GM12878 (cell line): ENCODE results near the gene SERPINB6. TPM values are rescaled to one million over a fixed set of nuclear protein-coding genes. Genes with fewer than 3 reads are reported as not detected.
A peak's percentile ranks its signal among the peaks of the same experiment; 100 is the strongest.

Source experiments
- ATAC-seq: fragments of 200-7000 bp; cut with Tn5 transposase; 3 replicates; pipeline ENCODE4 v1.9.1; 2020; ENCODE audit warnings: mild to moderate bottlenecking, moderate library complexity
- BruUV-seq: library from RNA; stranded (reverse); fragments of 400-500 nt; replicated peaks from 2 replicates; lab custom pipeline; 2021; lab: Mats Ljungman, UMichigan
- CTCF ChIA-PET: fragments of 300-600 bp; sonication (Branson Sonifier 250); formaldehyde crosslinking; extraction: SDS; loops from one replicate; lab custom pipeline; 2021; ENCODE audit warnings: inconsistent platforms; lab: Yijun Ruan, JAX
- POLR2A ChIA-PET: fragments of 350-600 bp; formaldehyde crosslinking; extraction: SDS; loops from one replicate; lab custom pipeline; 2021; ENCODE audit warnings: inconsistent platforms; lab: Charles Lee
- RAD21 ChIA-PET: fragments of 300-600 bp; sonication (Branson Sonifier 250); formaldehyde crosslinking; loops from one replicate; lab custom pipeline; 2023; ENCODE audit warnings: antibody characterized with exemption; ENCODE audit not compliant: unreplicated experiment; lab: Charles Lee
- SMC1A ChIA-PET: fragments of 300-600 bp; sonication (Branson Sonifier 250); formaldehyde crosslinking; loops from one replicate; lab custom pipeline; 2023; ENCODE audit not compliant: unreplicated experiment, uncharacterized antibody; lab: Charles Lee
- DNase-seq: peaks from one replicate; pipeline ENCODE4 v3.0.0-alpha.2; 2011; ENCODE audit warnings: low read depth, low spot score
- FAIRE-seq: peaks from 3 replicates; lab custom pipeline; 2011; peaks lifted over from hg19 to GRCh38; lab: Jason Lieb, UNC
- H2AFZ ChIP-seq: 2 replicates; pipeline ENCODE4 v1.6.0; 2011; ENCODE audit warnings: low read depth, low read length, control low read depth; ENCODE audit not compliant: control insufficient read depth
- H3K27ac ChIP-seq: 2 replicates; pipeline ENCODE4 v1.5.1; 2011; ENCODE audit warnings: control low read depth; ENCODE audit not compliant: control insufficient read depth, insufficient read depth
- H3K27me3 ChIP-seq, 2 experiments: replicated peaks in 1 of 2; 2 replicates each; pipeline versions ENCODE4 v1.6.0 to v1.6.1; 2011; ENCODE audit warnings: low read length in 1 of 2; ENCODE audit not compliant: control insufficient read depth in 2 of 2, insufficient read depth in 2 of 2
- H3K36me3 ChIP-seq, 2 experiments: 2 replicates each; pipeline ENCODE4 v1.5.1; 2011; ENCODE audit warnings: low read length in 1 of 2; ENCODE audit not compliant: control insufficient read depth in 2 of 2, insufficient read depth in 2 of 2
- H3K4me1 ChIP-seq: 2 replicates; pipeline ENCODE4 v1.6.1; 2011; ENCODE audit warnings: mild to moderate bottlenecking, low read length, moderate library complexity, mixed read lengths; ENCODE audit not compliant: control insufficient read depth, insufficient read depth
- H3K4me2 ChIP-seq: 2 replicates; pipeline ENCODE4 v1.6.0; 2011; ENCODE audit warnings: control low read depth; ENCODE audit not compliant: control insufficient read depth, insufficient read depth
- H3K4me3 ChIP-seq: fragments of 200-600 bp; sonication (generic); 2 replicates; pipeline ENCODE4 v1.5.1; 2016
- H3K79me2 ChIP-seq: 2 replicates; pipeline ENCODE4 v1.6.0; 2011; ENCODE audit warnings: low read length; ENCODE audit not compliant: control insufficient read depth, insufficient read depth
- H3K9ac ChIP-seq: 2 replicates; pipeline ENCODE4 v1.8.0; 2011; ENCODE audit warnings: low read length, control low read depth, mixed read lengths; ENCODE audit not compliant: control insufficient read depth, insufficient read depth
- H3K9me3 ChIP-seq: replicated peaks from 3 replicates; pipeline ENCODE4 v1.5.1; 2011; ENCODE audit warnings: mild to moderate bottlenecking, low read length; ENCODE audit not compliant: control insufficient read depth, insufficient read depth
- H4K20me1 ChIP-seq: 2 replicates; pipeline ENCODE4 v1.6.0; 2011; ENCODE audit not compliant: control insufficient read depth, insufficient read depth
- BCL3 ChIP-seq: IDR thresholded peaks from 2 replicates; pipeline ENCODE4 v1.6.1; 2011; ENCODE audit warnings: borderline replicate concordance, low read depth, mild to moderate bottlenecking, moderate library complexity, low read length; ENCODE audit not compliant: insufficient read depth, poor library complexity, severe bottlenecking
- CHD2 ChIP-seq: IDR thresholded peaks from 2 replicates; pipeline ENCODE4 v1.6.1; 2011; ENCODE audit warnings: low read depth, low read length, improper control_type of control experiment, borderline replicate concordance
- KAT2A ChIP-seq: conservative IDR thresholded peaks from 2 replicates; pipeline ENCODE4 v1.6.1; 2011; ENCODE audit warnings: low read depth, low read length; ENCODE audit not compliant: control insufficient read depth
- NBN ChIP-seq: fragments of 450-650 bp; IDR thresholded peaks from 2 replicates; pipeline ENCODE4 v1.6.1; 2016
- TCF7 ChIP-seq: IDR thresholded peaks from 2 replicates; pipeline ENCODE4 v1.6.1; 2014; ENCODE audit warnings: antibody characterized with exemption, borderline replicate concordance
- WGBS: methylation state at CpG from one replicate; pipeline ENCODE4 v1.1.6; 2016; ENCODE audit warnings: low lambda C conversion rate; ENCODE audit not compliant: insufficient replicate concordance, insufficient coverage; ENCODE audit errors: missing lambda C conversion rate; 5-methylcytosine and 5-hydroxymethylcytosine counted together
- in situ Hi-C: fragments of 300-500 bp; cut with MboI; formaldehyde crosslinking; loops from 9 replicates; pipeline ENCODE4 v1.14.3; 2018; ENCODE audit warnings: mixed read lengths
- intact Hi-C: fragments of 100-400 bp; cut with micrococcal nuclease; formaldehyde crosslinking; loops from one replicate; pipeline ENCODE4 v1.14.2; 2022; ENCODE audit not compliant: unreplicated experiment
- polyA plus RNA-seq, 11 experiments: library from polyadenylated mRNA; depleted of rRNA in 4 of 11; unstranded in 6 of 11; stranded (reverse) in 5 of 11; fragments of >200 nt; fragmentation: Nextera tagmentation in 4 of 11; fragmentation: Illumina TruSeq in 1 of 11; extraction: Ambion mirVana in 4 of 11; extraction: Trizol in 1 of 11; gene quantifications; 1 replicate in 1 of 11; 2 replicates in 10 of 11; pipeline versions ENCODE4 v1.2.1 to v1.2.3, GENCODE V29; 2011 to 2016; ENCODE audit warnings: inconsistent platforms in 2 of 11, missing spikeins in 2 of 11, low read depth in 1 of 11
- total RNA-seq, 4 experiments: library from RNA; depleted of rRNA in 3 of 4; stranded (reverse); fragments of >200 nt in 3 of 4; fragmentation: Illumina TruSeq in 1 of 4; extraction: Trizol in 1 of 4; gene quantifications; 2 replicates each; pipeline versions ENCODE4 v1.2.1 to v1.2.3, GENCODE V29; 2013 to 2021
- TF ChIP-seq, protein P1 (sequence below): IDR thresholded peaks from 2 replicates; pipeline ENCODE4 v1.6.1; 2012; ENCODE audit warnings: low read depth, low read length, improper control_type of control experiment

Gene SERPINB6
- total and polyA plus RNA-seq, 10 of the 15 experiments (the other 5 are each of a cell fraction or from before 2014, with no cell fraction given), result 0.37 to 2.2 (median 0.68) TPM; not detected in 1

GRCh38 chr6:2963756-2964155 lies 7.6 kb downstream of the SERPINB6 start:
- H3K4me2 ChIP-seq, result no peak overlapping the region
- RAD21 ChIA-PET, result no interaction called here
- H3K27ac ChIP-seq, result no peak overlapping the region
- no peaks in the 10 kb centered on the region for H4K20me1 ChIP-seq
- no peak overlapping the region for H3K4me3 ChIP-seq
- 65% methylated on average over 8 of the region's 8 CpGs for WGBS
- ATAC-seq, result no peak
- intact Hi-C loops (no loop called here), in situ Hi-C loops (no loop called here)
- POLR2A ChIA-PET, result no interaction called here
- no peak overlapping the region for H3K9ac ChIP-seq
- H3K9me3 ChIP-seq, result no peaks in the 10 kb centered on the region
- no peak for TF ChIP-seq KAT2A
- no peak for TF ChIP-seq CHD2
- TF ChIP-seq, protein P1, sequence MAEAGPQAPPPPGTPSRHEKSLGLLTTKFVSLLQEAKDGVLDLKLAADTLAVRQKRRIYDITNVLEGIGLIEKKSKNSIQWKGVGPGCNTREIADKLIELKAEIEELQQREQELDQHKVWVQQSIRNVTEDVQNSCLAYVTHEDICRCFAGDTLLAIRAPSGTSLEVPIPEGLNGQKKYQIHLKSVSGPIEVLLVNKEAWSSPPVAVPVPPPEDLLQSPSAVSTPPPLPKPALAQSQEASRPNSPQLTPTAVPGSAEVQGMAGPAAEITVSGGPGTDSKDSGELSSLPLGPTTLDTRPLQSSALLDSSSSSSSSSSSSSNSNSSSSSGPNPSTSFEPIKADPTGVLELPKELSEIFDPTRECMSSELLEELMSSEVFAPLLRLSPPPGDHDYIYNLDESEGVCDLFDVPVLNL, result no peak
- TF ChIP-seq BCL3, result peak; percentile 5
- no peak for TF ChIP-seq TCF7
- TF ChIP-seq NBN, result no peak
- H3K27me3 ChIP-seq, result peaks cover 1 to 7% of the 10 kb centered on the region in 2 experiments; a peak in 3 of 4 replicates
- H2AFZ ChIP-seq, result no peak overlapping the region
- CTCF ChIA-PET, result interaction anchor here (0.7 kb wide), 1 partner anchor 14 kb away, joined by 3 read pairs; no protein-coding TSS in a partner anchor
- H3K4me1 ChIP-seq, result no peaks in the 10 kb centered on the region
- no TSS peak for BruUV-seq
- H3K36me3 ChIP-seq, result no peaks in the 10 kb centered on the region
- SMC1A ChIA-PET, result no interaction called here
- no peaks in the 10 kb centered on the region for H3K79me2 ChIP-seq
- no peak for DNase-seq
- FAIRE-seq, result no peak
